Stimulated activated CD4-positive, alpha-beta T cell treated with anti-CD3 and anti-CD28 coated beads, TNF-alpha, amount 100 ng/mL, for 24 hours (primary cell): ENCODE data around the gene PPP1R12A.
"Not testable (repeated sequence)": the region's sequence is repeated elsewhere in the genome, so short reads cannot be mapped to it uniquely, and the experiment has no call there.

ENCODE experiments used
- DNase-seq, 3 experiments: peaks; one replicate each; pipeline ENCODE4 v3.0.0-alpha.2; 2020; ENCODE audit warnings: low read depth in 3 of 3

Gene PPP1R12A

DNA sequence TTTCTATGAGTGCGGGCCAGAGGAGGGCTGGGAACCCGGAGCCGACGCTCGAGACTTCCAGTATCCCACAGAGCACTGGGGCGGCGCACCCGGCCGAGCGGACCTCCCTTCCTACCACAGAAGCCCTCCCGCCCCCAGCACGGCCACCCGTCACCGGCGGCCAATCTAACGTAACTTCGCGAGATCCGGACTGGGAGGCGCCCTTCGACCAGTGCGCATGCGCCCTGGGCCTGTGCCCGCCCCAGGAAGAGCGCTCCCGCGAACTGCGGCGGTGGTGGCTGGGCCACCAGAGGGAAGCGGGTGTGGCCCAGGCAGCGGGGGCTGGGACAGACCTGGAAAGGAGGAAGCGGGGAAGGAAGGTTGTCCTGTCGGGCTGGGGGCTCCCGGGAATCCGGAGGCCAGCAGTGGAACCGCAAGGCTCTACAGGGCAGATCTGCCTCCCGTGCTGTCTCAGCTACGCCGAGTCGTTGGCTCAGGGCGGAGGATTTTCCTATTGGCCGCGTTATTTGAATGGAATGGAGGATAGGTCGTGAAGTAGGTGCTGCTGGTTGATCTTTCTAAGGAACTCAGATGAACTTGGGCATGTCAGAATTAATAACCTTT, at the start of gene PPP1R12A:
TSS of gene PPP1R12A (minus strand) at position 77 of the 603 bp plus-strand sequence. CDS start 166 bp downstream, outside the sequence.
- peak; percentile 83 to 94 (median 87) for DNase-seq

DNA sequence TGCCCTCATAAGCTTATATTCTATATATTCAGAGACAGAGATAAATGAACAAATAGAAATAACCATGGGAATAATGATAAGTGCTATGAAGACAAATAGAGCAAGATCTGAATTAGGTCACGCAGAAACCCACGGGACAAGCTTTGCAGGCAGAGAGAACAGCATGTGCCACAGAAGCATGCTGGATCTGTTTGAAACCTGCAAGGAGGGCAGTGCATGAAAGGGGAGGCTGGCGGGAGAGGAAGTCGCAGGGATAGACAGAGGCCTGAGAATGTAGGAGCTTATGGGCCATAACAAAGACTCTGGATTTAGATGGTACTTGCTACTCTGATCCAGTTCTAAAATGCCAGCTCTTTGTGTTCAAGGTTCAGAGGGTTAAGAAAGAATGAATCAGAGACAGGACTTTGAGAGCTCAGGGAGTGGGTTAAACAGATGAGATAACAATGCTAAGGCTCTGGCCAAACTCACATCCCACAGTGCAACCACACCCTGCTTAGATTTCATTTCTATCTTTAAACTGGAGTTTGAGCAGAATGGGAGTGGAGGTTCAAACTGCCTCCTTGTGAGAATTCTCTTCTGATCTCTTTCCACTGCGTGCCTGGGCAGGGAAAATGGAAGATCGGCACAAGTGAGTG, 49.2 kb upstream of the PPP1R12A start:
- no peak for DNase-seq

DNA sequence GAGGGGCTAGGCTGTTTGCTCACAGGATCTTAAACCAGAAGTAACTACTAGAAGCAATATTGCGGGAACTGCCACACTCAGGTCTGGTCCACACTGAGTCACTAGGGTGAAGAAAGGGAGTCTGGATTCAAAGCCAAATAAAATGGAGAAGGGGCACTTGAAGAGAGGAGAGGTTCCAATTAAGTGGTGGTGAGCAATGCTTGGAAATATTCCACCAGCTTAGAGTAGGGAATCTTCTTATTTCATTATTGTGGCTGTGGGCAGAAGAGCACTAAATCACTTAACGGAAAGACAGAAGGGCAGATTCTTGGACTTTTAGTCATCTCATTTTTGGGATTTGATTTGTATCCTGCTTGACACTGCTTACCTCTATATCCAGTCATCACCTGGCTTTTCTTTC, 48.6 kb upstream of the PPP1R12A start:
- DNase-seq = no peak

DNA sequence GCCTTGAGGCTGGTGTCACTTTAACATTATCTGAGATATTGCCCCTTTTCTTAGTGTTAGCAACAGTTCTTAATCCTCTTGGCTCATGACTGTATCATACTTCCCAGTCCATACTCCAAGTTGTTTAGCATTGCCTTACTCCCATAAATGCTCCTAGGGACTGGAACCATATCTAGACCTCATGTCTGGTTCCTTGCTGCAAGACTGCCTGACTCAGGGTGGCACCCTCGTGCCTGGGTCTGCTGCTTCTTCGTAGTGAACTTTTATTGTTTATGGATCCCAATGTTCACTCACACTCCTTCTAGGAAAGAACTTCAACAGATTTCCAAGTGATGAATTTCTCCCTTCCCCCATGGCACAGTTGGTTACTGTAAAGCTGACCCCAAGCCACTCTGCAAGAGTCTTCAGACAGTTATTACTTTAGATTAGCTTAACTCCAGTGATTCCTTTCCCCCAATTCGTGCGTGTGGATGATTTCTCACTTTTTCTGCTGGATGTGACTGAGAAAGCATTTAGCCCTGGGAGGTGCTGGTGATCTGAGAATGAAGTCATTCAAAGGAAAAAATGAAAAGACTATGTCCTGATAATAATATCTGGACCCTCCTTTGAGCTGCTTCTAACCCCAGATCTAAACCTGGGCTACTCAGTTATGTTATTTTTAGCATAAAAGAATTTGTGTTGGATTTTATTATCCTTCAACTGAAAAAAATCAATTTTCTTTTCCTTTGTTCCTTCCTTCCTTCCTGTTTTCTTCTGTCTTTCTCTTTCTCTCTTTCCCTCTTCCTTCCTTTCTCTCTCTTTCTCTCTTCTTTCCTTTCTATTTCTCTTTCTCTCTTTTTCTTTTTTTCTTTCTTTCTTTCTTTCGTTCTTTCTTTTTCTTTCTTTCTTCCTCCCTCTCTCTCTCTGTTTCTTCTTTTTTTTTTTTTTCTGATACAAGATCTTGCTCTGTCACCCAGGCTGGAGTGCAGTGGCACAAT, 47.5 kb upstream of the PPP1R12A start:
- DNase-seq = no peak

DNA sequence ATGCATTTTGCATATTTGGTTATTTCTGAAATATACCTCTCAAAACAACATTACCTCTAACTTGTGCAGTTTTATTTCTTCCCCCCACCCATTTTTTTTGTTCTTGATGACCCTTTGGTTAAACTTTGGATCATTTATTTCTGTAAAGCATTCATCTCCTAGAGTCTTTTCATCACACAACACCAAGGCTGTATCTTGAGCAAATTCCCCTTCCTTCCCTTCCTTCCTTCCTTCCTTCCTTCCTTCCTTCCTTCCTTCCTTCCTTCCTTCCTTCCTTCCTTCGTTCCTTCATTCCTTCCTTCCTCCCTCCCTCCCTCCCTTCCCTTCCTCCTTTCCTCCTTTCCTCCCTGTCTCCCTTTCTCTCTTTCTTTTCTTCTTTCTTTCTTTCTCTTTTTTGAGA, 43.8 kb upstream of the PPP1R12A start:
- DNase-seq = no peak

DNA sequence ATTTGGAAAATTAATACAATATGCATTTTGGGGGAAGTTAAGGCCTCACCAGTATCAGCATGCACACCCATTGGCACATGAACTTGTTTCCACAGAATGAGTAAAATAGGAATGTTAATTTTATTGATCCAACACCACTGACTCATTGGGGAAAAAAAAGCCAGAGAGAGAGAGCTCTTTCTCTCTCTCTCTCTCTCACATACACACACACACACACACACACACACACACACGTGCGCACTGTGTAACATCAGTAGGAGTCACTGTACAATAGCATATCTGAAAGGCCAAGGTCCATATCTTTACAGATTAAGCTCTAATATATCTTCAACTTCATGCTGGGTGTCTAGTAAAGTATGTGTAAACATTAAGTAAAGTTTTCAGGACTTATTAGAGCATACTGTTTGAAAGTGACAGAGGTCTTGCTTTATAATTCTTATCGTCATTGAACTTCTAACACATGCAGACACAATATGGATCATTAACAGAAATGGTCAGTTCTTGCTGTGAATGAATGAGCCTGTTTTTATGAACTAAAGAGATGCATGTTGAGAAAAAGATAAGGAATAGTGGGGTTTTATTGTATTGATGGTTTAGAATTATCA, 43.1 kb upstream of the PPP1R12A start:
- DNase-seq = not testable (repeated sequence)

DNA sequence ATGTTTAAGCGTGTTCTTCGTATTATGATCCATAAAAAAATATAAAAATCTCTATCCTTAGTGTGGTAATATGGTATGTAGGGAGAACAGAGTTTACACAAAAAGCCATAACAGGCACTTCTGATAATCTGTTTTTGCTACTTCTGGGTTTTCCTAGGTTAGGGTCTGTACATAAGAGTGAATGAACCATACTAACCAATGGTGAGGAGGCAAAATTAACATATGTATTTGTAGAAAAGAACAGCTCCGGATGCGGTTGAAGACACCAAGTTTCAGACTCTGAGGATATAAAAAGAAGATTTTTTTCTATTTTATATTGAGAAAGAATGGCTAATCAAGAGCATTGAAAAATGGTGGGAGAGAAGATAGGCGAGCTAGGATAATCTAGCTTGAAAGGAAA, 40.2 kb upstream of the PPP1R12A start:
- no peak for DNase-seq

DNA sequence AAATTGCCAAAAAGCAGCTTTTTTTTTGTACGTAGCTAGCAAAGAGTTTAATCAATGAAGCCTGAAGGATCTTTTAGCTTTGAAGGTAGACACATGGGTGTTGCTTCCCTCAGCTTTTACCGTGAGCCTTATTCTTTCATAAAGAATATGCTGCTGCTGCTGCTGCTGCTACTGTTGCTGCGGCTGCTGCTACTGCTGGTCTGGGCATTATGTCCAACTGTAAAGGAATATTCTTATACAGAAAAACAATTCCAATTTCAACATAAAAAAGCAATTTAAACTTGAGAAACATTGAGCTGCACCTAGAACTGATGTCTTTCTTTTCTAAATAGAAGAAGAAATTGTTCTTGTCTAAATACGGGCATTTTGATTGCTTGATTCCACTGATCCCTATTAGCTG, 38.9 kb upstream of the PPP1R12A start:
- DNase-seq = no peak

DNA sequence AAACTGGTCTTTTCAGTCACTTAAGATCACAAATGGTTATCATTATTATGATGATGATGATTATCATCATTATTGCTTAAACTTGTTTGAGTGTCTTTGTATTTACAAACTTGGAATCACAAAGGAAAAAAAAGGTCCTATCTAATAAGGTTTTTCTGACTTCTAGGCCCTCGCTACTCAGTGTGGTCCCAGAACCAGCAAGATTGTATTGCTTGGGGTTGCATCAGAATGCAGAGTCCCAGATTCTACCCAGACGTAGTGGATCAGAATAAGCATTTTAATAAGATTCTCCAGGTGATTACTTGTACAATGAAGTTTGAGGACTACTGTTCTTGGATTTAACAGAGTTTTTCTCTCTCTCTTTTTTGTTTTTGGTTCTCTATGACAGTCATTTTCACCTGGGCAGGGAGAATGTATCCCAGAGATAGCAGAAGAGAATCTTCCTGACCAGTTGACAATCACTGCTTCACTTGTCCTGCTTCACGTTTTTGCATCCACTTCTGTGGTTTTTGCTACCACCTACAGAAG, 29.3 kb upstream of the PPP1R12A start:
- no peak for DNase-seq

DNA sequence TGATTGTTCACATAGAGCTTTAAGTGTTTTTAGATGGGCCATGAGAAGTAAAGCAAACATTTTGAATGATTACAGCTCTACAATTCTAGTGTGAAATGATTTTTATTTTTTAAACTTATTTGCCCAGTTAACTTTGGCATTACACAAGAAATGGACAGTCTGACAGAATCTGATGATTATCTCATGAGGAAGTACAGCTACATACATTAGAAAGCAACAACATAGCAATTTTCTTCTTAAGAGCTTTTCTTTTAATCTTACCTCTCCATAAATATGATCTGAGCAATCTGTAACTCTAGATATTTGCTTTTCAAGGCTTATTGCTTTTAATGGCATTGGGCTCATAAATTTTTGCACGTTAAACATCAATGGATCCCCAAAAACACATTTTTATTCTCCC, 26.5 kb upstream of the PPP1R12A start:
- no peak for DNase-seq

DNA sequence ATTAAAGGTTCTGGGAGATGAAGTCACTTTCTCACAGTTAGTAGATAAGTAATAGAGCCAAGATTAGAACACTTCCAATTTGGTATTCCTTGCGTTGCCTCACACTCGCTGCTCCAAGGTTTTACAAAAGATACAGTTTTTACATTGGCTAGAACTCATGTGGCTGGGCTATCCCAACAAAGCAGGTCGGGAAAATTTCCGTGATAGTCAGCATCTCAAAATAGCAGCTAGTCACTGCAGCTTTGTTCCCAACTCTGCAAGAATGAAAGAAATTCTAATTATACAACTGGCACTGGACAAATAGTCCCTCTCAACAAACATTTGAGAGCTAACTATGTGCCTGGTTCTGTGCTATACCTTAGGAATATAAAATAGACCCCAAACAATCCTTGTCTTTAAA, 24.6 kb upstream of the PPP1R12A start:
- DNase-seq = no peak

DNA sequence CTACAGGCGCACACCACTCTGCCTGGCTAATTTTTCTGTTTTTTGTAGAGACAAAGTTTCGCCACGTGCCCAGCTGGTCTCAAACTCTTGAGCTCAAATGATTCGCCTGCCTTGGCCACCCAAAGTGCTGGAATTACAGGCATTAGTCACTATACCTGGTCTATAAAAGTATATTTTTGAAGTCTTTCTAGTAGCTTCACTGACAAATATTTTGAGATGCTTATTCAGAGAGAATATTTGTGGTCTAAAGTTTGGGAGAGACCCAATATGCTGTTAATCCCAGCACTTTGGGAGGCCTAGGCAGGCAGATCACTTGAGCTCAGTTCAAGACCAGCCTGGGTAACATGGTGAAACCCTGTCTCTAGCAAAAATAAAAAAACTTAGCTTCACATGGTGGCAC, 22.0 kb upstream of the PPP1R12A start:
- DNase-seq = no peak

DNA sequence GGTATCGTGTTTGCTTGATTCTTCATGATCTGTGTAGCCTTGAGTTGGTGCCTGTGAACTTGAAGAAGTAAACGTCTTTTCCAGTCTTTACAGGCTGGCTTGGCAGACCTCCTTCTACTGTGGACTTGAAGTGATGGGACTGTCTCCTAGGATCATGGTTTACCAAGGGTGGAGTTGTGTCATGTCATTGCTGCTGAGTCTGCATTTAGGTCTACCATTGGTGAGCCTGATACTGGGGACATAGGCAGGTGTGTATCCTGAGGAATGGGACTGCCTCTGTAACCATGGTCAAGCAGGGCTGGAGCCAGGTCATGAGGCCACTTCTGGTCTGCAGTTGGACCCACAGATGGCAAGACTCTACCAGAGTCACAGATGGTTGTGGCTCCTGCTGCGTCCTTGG, 20.7 kb upstream of the PPP1R12A start:
- DNase-seq = no peak

DNA sequence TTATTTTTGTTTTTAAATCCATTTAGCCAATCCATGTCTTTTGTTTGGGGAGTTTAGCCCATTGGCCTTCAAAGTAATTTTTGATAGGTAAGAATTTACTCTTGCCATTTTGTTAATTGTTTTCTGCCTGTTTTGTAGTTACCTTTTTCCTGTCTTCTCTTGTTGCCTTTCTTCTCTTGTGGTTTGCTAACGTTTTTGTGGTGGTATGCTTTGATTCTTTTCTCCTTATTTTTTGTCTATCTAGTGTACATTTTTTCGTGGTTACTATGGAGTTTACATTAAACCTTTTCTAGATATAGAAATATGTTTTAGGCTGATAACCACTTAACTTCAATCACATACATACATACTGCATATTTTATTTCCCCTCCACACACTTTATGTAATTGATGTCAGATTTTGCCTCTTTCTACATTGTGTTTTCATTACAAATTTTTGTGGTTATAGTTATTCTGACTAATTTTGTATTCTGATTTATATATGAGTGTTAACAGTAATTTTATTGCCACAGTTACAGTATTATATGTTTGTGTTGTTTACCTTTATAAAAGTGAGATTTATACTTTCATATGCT, 19.2 kb upstream of the PPP1R12A start:
- no peak for DNase-seq

DNA sequence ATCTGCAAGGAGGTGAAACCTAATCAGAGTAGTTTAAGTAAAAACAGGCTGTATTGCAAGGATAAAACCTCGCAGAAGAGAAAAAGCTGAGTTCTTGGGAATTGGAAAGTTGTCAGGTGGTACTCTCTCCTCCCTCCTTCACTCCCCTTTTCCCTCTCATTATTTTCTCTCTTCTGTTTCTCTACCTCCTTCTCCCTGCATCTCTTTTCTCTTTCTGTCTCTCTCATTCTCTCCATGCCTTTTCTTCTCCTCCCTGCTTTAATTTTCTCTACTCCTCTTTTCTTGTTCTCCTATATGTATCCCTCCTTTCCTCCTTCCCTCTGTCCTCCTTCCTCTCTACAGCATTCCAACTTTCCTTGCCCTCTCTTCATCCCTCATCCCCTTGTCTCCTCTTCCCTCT, 14.2 kb upstream of the PPP1R12A start:
- no peak for DNase-seq

DNA sequence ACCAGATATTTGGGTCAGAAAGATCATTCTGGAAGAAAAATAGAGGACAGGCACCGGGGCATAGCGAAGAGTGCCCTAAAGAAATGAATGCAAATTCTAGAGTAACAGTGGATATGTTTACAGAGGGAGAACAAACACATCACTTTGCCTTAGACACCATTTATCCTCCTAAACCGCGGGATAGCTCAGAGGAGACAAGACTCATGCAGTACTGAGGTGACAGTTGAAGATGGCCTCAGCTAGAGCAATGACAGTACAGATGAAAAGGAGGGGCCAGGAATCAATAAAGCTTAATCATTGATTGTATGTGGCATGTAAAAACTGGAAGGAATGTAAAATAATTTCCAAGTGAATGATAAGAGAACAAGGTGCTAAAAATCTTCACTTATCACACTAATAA, 10.5 kb upstream of the PPP1R12A start:
- DNase-seq = no peak

DNA sequence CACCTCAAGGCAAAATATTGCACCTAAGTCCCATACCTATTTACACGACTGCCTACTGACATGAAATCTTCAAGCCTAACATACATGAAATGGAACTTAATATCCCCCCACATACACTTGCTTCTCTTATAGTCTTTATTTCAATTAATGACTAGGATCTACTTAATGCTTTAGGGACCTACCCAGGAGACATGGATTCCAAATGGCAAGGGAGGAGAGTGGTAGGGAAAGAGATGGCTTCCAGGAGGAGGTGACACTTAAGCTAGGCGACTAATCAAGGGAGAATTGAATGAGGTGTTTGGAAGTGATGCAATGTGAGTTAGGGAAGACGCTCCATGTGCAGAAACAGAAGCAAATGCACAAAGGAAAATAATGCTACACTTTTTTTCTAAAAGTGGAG, 9.7 kb upstream of the PPP1R12A start:
- DNase-seq = no peak

DNA sequence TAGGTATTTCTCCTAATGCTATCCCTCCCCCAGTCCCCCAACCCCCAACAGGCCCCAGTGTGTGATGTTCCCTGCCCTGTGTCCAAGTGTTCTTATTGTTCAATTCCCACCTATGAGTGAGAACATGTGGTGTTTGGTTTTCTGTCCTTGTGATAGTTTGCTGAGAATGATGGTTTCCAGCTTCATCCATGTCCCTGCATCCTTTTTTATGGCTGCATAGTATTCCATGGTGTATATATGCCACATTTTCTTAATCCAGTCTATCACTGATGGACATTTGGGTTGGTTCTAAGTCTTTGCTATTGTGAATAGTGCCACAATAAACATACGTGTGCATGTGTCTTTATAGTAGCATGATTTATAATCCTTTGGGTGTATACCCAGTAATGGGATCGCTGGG, 7.9 kb upstream of the PPP1R12A start:
- DNase-seq = not testable (repeated sequence)

DNA sequence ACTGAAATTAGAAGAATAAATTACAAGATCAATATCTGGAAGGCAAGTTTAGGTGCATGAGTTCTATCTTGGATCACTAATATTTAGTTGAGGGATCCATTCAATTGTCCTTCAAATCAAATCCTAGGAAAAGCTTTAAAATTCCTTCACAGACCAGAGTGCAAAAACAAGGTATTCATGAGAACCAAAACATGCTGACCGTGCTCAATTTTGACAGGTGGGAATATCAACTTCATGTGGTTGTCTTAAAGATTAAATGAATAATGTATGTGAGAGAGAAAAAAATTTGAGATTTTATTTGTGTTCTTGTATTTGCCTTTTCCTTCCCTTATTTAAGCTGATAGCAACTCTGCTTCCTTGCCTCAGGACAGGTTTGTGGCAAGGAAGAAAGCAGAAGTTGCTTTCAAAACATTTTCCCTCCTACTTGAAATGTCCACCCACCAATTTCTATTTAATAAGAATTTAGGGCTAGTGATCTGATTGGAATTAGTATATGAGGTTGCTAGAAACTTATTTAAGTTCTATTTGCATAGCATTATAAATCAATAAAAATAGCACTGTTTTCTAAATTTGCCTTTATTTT, 4.9 kb upstream of the PPP1R12A start:
- DNase-seq = no peak

DNA sequence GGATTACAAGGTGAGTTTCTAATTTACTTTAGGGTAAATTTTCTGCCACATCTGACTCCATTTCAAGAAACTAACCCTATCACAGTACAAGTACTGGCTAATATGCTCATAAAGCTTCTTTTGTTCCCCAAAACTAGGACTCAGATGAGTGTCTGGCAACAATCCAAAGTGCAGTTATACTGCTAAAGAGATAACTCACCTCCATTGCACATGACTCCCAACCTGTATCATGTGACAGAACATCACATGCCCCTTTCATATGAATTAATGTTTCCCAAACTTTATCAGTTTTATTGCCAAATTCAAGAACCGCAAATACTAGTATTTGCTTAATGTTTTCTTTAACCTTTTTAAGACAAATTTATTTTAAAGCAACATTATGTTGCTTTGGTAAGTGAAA, 3.9 kb upstream of the PPP1R12A start:
- no peak for DNase-seq

DNA sequence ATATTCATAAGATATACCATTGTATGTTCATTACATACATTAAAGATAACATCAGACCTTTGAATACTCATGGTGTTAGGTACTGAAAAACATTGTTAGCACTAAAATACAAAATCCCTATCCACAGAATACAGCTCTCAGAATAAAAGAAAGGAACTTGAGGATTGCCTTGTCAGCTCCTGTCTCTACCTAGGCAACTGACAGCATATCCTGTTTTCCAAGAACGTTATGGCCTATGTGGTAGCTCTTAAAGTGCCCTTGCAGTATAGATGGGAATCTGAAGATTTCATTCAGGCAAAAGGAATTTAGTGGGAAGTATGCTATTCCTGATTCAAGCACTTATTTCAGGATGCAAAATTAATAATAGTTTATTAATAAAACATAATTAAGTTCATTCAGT, 1.8 kb upstream of the PPP1R12A start:
- no peak for DNase-seq
